Astrocyte of the cerebellum (primary cell): ENCODE results near the gene SERTAD2.

Source experiments
- DNase-seq: peaks from one replicate; pipeline ENCODE4 v3.0.0-alpha.2; 2011; ENCODE audit warnings: low read depth
- H3K4me3 ChIP-seq: 2 replicates; pipeline ENCODE4 v1.5.1; 2011; ENCODE audit warnings: mild to moderate bottlenecking, low read depth, low read length, moderate library complexity
- in situ Hi-C: cut with HindIII; loops from 2 replicates; pipeline ENCODE4 v1.10.0; 2017; ENCODE audit warnings: low sequenced_read_pairs
- TF ChIP-seq, protein P1 (sequence below): IDR thresholded peaks from 2 replicates; pipeline ENCODE4 v1.5.1; 2012; ENCODE audit warnings: low read length, low read depth, moderate library complexity, mild to moderate bottlenecking; ENCODE audit errors: missing control alignments

Gene SERTAD2

DNA sequence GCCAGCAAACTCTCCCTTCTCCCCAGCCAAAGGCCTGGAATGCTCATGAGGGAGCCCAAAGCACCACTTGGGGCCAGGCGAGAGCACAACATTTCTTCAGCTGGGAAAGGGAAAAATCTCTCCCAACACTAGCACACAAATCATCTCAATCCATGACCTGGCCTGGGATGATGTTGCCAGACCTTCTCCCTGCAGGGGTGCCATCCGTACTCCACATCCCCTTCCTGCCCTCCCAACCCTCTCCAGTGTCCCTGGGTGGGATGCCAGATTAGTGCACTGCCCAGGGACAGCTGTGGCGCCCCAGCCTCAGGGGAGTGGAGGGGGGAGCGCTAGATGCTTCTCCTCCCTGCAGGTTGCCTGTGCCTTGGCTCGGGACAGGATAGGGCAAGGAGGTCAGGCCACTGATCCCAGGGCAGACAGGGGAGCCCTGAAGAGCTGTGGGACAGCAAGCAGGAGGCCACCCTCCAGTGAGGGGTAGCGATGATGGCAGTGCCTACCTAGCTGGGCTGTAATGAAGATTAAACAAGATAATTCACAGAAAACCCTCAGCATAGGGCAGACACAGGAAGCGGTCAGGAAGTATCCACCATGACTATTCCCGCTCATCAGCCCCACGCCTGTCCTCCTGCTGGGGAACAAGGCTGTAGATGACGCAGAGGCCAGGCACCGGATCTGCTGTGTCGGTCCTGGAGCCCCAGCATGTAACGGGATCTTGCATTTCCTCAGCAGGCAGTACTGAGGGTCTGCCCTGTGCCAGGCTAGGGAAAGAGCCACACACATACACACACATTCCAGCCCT, 31.1 kb downstream of the SERTAD2 start:
- in situ Hi-C loops, result no loop called here
- no peak for DNase-seq
- TF ChIP-seq, protein P1, sequence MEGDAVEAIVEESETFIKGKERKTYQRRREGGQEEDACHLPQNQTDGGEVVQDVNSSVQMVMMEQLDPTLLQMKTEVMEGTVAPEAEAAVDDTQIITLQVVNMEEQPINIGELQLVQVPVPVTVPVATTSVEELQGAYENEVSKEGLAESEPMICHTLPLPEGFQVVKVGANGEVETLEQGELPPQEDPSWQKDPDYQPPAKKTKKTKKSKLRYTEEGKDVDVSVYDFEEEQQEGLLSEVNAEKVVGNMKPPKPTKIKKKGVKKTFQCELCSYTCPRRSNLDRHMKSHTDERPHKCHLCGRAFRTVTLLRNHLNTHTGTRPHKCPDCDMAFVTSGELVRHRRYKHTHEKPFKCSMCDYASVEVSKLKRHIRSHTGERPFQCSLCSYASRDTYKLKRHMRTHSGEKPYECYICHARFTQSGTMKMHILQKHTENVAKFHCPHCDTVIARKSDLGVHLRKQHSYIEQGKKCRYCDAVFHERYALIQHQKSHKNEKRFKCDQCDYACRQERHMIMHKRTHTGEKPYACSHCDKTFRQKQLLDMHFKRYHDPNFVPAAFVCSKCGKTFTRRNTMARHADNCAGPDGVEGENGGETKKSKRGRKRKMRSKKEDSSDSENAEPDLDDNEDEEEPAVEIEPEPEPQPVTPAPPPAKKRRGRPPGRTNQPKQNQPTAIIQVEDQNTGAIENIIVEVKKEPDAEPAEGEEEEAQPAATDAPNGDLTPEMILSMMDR, result peak; percentile 56
- no peak overlapping the region for H3K4me3 ChIP-seq

DNA sequence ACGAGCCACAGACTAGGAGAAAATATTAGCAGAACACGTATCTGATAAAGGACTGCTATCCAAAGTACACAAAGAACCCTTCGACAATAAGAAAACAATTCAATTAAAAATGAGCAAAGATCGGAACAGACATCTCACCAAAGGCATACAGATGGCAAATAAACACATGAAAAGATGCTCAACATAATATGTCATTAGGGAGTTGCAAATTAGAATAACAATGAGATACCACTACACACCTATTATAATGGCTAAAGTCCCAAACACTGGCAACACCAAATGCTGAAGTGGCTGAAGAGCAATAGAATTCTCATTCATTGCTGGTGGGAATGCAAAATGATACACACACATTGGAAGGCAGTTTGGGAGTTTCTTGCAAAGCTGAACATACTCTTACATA, 33.1 kb downstream of the SERTAD2 start:
- TF ChIP-seq, protein P1, result no peak
- in situ Hi-C loops, result no loop called here
- no peak for DNase-seq
- no peak overlapping the region for H3K4me3 ChIP-seq

GRCh38 chr2:64617631-64618151, 36.0 kb downstream of the SERTAD2 start:
- H3K4me3 ChIP-seq, result no peak overlapping the region
- no peak for DNase-seq
- in situ Hi-C loops, result no loop called here
- TF ChIP-seq, protein P1, result no peak

DNA sequence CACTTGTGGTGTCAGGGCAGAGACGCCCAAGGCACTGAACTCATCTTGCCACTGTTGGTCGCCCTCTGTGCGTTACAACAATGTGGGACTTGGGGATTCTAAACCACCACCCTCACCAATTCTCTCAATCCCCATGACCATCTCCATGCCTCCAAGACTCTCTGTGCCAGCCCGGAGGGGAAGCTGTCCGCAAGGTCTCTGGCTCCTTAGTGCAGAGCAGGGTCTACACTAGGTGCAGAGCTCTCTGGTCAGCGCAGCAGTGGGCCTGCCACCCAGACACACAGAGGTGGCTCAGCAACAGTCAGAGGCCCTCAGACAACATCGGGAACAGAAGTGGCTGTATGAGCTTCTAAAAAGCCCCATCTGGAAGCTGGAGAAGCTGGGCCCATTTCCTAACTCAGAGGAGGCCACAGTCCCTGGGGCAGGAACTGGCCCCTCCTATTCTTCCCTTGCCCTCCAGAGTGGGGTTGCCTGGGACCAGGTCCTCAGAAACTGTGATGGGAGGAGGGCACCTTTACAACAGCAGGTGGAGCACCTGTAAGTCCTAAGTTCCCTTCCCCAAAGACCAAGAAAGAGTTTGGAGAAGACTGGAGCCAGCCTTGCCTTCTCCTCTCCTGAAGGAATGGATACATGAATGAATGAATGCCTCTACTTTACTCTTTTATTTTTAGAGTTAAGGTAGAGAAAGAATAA, 37.7 kb downstream of the SERTAD2 start:
- in situ Hi-C loops, result no loop called here
- H3K4me3 ChIP-seq, result no peak overlapping the region

DNA sequence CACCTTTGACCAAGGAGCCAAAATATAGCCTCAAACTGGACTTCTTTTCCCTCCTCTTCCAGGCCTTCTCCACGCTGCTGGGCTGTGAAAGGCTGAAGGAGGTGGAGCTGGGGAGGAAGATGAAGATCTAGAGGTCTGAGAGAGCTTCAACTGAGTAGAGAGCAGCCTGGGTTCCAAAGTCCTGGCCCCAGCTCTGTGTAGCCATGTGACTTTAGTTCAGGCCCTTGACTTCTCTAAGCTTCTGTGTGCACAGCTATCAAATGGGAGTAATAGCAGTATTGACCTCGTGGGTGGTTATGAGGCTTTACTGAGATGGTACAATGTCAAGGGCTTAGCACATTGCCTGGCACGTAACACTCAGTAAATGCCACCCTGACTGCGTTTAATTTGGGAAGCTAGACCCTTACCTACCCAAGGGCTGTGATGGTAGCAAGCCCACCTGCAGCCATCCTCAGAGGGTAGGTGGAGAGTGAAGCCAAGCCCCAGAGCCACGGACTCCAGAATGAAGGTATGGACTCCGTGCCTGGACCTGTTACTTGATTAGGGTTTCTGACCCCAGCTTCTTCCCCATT, 38.4 kb downstream of the SERTAD2 start:
- TF ChIP-seq, protein P1, result no peak
- H3K4me3 ChIP-seq, result no peak overlapping the region
- in situ Hi-C loops, result no loop called here

More for the DNA sequence above, 37.7 kb downstream of the SERTAD2 start:
- TF ChIP-seq, protein P1, result no peak
- DNase-seq, result no peak

GRCh38 chr2:64613276-64613675, 40.4 kb downstream of the SERTAD2 start:
- TF ChIP-seq, protein P1, result no peak
- DNase-seq, result no peak
- in situ Hi-C loops, result no loop called here
- H3K4me3 ChIP-seq, result no peak overlapping the region

More for the DNA sequence above, 38.4 kb downstream of the SERTAD2 start:
- DNase-seq, result no peak
